Effector memory CD8-positive, alpha-beta T cell (primary cell): ENCODE data around the gene CEMP1.

Experiments
- ATAC-seq: fragments of 150-1000 bp; cut with Tn5 transposase; replicated peaks from 2 replicates; pipeline ENCODE4 v1.10.0; 2021; ENCODE audit warnings: mild to moderate bottlenecking, moderate library complexity
- DNase-seq, 3 experiments: peaks; one replicate each; pipeline ENCODE4 v3.0.0; 2021
- H3K27ac Mint-ChIP-seq, 2 donors: one replicate each; pipeline ENCODE4 v1.8.0; 2022; ENCODE audit warnings: mild to moderate bottlenecking in 2 of 2, mixed read lengths in 2 of 2, moderate library complexity in 2 of 2
- H3K27me3 Mint-ChIP-seq, 2 donors: one replicate each; pipeline ENCODE4 v1.8.0; 2022; ENCODE audit warnings: mixed read lengths in 2 of 2
- H3K36me3 Mint-ChIP-seq: one replicate; pipeline ENCODE4 v1.8.0; 2022; ENCODE audit warnings: mild to moderate bottlenecking, moderate library complexity, mixed read lengths; ENCODE audit not compliant: insufficient read depth
- H3K4me1 Mint-ChIP-seq, 2 donors: one replicate each; pipeline ENCODE4 v1.8.0; 2022; ENCODE audit warnings: low read depth in 2 of 2, mixed read lengths in 2 of 2
- H3K4me3 Mint-ChIP-seq, 2 donors: one replicate each; pipeline ENCODE4 v1.8.0; 2022; ENCODE audit warnings: mild to moderate bottlenecking in 2 of 2, mixed read lengths in 2 of 2, moderate library complexity in 2 of 2
- H3K9me3 Mint-ChIP-seq, 2 donors: one replicate each; pipeline ENCODE4 v1.8.0; 2022; ENCODE audit warnings: mixed read lengths in 2 of 2

The CEMP1 gene

GRCh38 chr16:2520097-2520783 lies 11.0 kb downstream of the CEMP1 start, which contains the start of gene AMDHD2:
TSS of gene AMDHD2 (plus strand) at chr16:2520371. CDS start at chr16:2520459, 88 bp downstream.
- Mint-ChIP-seq H3K9me3 (no peaks in the 10 kb centered on the region), H3K36me3 (peaks cover 80% of the 10 kb centered on the region), H3K4me1 (peaks cover 48 to 54% of the 10 kb centered on the region in 2 donors), H3K4me3 (peak within 1 kb of the TSS; percentile 84 to 86), H3K27me3 (no peaks in the 10 kb centered on the region), H3K27ac (peak within 1 kb of the TSS; percentile 95 to 96)
- DNase-seq, result peak; percentile 85 to 91 (median 89)
- peak; percentile 66 for ATAC-seq

GRCh38 chr16:2519711-2520080 lies 11.5 kb downstream of the CEMP1 start:
- DNase-seq (no peak), ATAC-seq (no peak)
- H3K27me3 Mint-ChIP-seq, result no peaks in the 10 kb centered on the region
- H3K27ac Mint-ChIP-seq, result peak overlapping the region; percentile 95 to 96
- no peaks in the 10 kb centered on the region for H3K9me3 Mint-ChIP-seq
- peaks cover 86% of the 10 kb centered on the region for H3K36me3 Mint-ChIP-seq
- peaks cover 51 to 59% of the 10 kb centered on the region in 2 donors for H3K4me1 Mint-ChIP-seq
- H3K4me3 Mint-ChIP-seq, result peak overlapping the region; percentile 84 to 86

- no peaks in the 10 kb centered on the region for H3K27me3 Mint-ChIP-seq
- H3K4me1 Mint-ChIP-seq, result peaks cover 51 to 58% of the 10 kb centered on the region in 2 donors
- H3K4me3 Mint-ChIP-seq, result peak overlapping the region; percentile 84 to 86
- H3K9me3 Mint-ChIP-seq, result no peaks in the 10 kb centered on the region
- peak overlapping the region; percentile 13 to 96 for H3K27ac Mint-ChIP-seq
- H3K36me3 Mint-ChIP-seq, result peaks cover 88% of the 10 kb centered on the region
- DNase-seq (no peak), ATAC-seq (no peak)
Observed at GRCh38 chr16:2518823-2519710, 12.1 kb downstream of the CEMP1 start.

DNA sequence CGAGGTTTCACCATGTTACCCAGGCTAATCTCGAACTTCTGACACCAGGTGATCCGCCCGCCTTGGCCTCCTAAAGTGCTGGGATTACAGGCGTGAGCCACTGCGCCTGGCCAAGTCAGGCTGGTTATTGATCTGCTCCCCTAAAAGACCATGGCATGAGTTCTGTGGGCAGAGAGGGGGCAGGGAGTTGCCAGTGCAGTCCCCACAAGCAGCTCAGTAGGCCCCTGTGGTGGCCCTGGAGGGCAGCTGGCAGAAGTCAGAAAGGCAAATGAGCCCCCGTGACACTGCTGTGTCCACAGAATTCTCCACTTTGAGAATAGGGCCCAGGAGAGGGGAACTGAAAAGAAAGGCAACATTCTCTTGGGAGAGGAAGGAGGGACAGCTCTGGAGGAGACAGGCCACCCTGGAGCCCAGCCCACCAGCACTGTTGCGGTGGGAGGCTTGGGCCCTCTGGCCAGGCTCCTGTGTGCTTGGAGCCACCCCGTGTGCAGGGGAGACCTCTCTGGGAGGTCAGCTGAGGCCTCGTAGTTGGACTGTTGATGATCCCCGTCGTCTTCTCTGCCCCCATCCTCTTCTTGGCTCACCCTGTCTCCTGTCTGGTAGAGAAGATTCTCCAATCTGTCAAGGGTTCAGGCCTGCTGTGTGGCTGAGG lies 13.1 kb downstream of the CEMP1 start:
- ATAC-seq (no peak), DNase-seq (no peak)
- H3K36me3 Mint-ChIP-seq, result peaks cover 88% of the 10 kb centered on the region
- no peaks in the 10 kb centered on the region for H3K27me3 Mint-ChIP-seq
- H3K27ac Mint-ChIP-seq, result peak overlapping the region in 1 of 2 donors; percentile 96
- no peaks in the 10 kb centered on the region for H3K9me3 Mint-ChIP-seq
- peak overlapping the region; percentile 84 to 91 for H3K4me3 Mint-ChIP-seq
- H3K4me1 Mint-ChIP-seq, result peaks cover 49 to 59% of the 10 kb centered on the region in 2 donors

DNA sequence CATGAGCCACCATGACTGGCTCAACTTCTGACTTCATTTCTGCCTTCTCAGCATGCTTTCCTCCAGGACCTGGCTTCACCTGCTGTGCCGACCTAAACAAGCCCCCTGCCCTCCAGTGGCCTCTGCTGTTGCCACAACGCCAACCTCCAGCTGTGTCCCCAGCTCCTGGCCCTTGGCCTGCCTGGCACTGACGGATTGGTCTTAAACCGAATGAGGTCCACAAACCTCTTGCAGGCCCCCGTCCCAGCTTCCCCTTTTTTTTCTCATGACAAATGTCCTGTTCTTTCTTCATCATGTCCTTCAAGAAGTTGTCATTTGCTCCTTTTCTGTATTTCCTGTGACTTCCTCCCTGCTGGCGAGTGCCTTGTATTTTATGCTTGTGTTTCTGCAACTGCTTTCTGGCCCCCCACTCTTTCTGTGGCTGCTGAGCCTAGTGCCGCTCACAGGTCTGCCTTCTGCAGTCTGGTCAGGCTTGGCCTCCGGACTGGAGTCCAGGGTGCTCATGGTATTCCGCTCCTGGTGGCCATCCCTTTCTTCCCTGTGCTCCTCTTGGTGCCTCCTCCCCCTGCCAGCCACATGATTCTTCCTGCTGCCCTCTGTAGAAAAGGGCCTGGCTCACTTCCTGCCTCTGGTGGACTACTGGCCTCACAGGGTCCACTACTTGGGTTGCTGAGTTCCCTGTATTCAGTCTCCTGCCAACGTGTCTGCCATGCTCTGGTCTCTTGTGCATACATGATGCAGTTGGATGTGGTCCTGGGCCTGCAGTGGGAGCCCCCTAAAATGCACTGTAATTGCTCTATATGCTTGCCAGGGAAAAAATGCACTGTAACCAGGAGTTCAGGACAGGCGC lies 14.6 kb downstream of the CEMP1 start:
- DNase-seq, result no peak
- H3K27me3 Mint-ChIP-seq, result no peaks in the 10 kb centered on the region
- H3K36me3 Mint-ChIP-seq, result peaks cover 83% of the 10 kb centered on the region
- H3K4me3 Mint-ChIP-seq, result peak overlapping the region; percentile 91
- ATAC-seq, result no peak
- no peaks in the 10 kb centered on the region for H3K9me3 Mint-ChIP-seq
- H3K4me1 Mint-ChIP-seq, result peaks cover 56 to 67% of the 10 kb centered on the region in 2 donors
- H3K27ac Mint-ChIP-seq, result peak overlapping the region; percentile 96

DNA sequence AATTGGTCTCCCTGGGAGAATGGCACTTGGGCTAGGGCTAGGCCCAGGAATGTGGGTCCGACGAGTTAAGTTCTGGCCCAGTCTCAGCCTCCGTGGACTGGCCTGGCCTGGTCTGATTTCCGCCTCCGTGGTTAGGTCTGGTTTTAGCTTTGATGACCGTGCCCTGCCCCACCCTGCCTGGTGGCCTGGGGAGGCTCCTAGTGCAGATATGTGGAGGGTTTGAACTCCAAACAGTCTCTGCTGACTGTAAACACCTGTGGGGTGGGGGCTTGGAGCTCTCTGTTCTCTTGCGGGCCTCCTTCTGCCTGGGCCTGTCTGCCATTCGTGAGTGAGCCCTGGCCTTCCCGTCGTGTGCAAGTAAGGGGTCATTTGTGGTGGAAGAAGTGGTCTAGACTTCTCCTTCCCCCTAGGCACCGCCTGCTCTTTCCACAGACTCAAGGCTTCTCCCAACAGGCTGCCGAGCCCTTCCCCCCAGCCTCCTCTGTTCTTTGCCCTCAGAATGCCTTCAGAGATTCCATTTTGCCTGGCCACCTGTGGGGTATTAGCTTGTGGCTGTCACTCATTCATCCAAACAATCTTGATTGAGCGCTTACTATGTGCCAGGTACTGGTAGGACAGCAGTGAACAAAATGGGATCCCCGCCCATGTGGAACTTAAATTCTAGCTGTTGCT lies 15.9 kb downstream of the CEMP1 start:
- H3K9me3 Mint-ChIP-seq, result no peaks in the 10 kb centered on the region
- ATAC-seq (no peak), DNase-seq (no peak)
- peaks cover 70% of the 10 kb centered on the region for H3K36me3 Mint-ChIP-seq
- no peaks in the 10 kb centered on the region for H3K27me3 Mint-ChIP-seq
- peak overlapping the region; percentile 91 for H3K4me3 Mint-ChIP-seq
- peak overlapping the region; percentile 96 for H3K27ac Mint-ChIP-seq
- H3K4me1 Mint-ChIP-seq, result peaks cover 51 to 62% of the 10 kb centered on the region in 2 donors

GRCh38 chr16:2514333-2515179 lies 16.7 kb downstream of the CEMP1 start:
- peak overlapping the region; percentile 96 for H3K27ac Mint-ChIP-seq
- no peaks in the 10 kb centered on the region for H3K27me3 Mint-ChIP-seq
- H3K9me3 Mint-ChIP-seq, result no peaks in the 10 kb centered on the region
- ATAC-seq, result peak; percentile 19
- H3K36me3 Mint-ChIP-seq, result peaks cover 62% of the 10 kb centered on the region
- peak overlapping the region; percentile 91 for H3K4me3 Mint-ChIP-seq
- H3K4me1 Mint-ChIP-seq, result peaks cover 46 to 58% of the 10 kb centered on the region in 2 donors
- DNase-seq, result peak in 2 of 3 experiments; percentile 36 to 40

DNA sequence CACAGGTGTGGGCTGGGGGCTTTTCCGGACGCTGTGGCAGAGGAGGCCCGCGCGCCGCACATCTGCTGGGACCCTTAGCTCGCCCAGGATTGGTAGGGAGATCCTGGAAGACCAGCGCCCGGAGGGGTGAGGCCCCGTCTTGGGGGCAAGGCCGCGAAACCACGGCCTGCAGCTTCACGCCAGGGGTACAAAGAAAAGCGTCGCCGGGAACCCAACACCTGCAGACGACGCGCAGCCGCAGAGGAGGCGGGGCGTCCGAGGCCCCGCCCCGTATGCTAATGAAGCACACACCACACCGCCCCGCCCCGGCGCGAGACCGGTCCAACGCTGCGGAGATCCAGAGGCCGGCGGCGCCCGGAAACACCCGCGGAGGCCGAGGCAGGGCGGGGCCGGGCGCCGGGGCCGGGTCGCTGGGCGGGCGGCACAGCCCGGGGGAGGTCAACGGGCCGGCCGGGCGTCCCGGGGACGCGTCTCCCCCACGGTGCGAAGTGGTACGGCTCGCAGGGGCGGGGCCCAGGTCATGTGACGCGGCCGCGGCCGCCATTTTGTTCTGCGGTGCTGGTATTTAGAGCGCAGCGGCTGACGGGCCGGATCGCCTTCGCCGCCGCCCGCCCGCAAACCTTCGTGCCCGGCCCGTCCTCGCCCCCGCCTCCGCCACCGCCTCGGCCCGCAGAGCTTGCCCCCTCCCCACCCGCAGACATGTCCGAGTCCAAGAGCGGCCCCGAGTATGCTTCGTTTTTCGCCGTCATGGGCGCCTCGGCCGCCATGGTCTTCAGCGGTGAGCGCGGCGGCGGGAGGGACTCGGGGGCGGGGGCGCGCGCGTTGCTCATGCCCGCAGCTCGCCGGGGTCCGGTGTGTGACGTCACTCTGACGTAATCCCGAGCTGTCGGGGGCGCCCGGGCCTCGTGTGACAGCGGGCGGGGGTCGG lies 17.5 kb downstream of the CEMP1 start, which contains the start of gene ATP6V0C:
Gene ATP6V0C (plus strand): TSS at position 548 of the 928 bp plus-strand sequence. CDS start 152 bp downstream, at position 700.
- peaks cover 54% of the 10 kb centered on the region for H3K36me3 Mint-ChIP-seq
- DNase-seq, result peak; percentile 87 to 90 (median 89)
- ATAC-seq, result peak; percentile 82
- peak within 1 kb of the TSS; percentile 91 for H3K4me3 Mint-ChIP-seq
- H3K9me3 Mint-ChIP-seq, result no peaks in the 10 kb centered on the region
- H3K27ac Mint-ChIP-seq, result peak within 1 kb of the TSS; percentile 96
- peaks cover 40 to 50% of the 10 kb centered on the region in 2 donors for H3K4me1 Mint-ChIP-seq
- no peaks in the 10 kb centered on the region for H3K27me3 Mint-ChIP-seq

DNA sequence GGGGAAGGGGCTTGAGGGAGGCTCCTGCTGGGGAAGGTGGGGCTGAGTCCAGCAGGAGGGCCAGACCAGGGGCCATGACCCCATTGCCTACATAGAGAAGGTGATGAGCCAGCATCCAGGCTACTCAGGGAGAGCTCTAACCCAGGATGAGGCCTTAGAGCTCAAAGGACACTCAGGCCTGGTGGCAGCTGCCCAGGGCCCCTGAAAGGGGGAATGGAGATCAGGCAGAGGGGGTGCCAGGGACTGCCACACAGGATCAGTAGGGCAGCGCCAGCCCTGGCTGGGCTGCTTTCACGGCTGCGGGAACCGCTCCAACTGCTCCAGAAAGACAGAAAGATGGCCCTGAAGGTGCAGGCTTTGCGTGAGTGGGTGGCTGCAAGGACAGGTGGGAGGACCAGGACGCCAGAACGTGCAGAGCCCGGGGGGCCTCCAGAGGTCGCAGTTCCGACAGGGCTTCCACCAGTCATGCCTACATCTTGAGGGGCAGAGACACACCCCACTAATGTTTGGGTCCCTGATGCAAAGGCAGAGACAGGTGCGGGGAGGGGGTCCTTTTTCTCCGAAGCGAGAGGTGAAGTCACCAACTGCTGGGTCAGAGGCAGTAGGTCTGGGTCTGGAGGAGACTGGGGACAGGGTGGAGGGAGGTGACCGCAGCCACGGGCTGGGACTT lies 18.3 kb downstream of the CEMP1 start:
- Mint-ChIP-seq H3K9me3 (no peaks in the 10 kb centered on the region), H3K36me3 (peaks cover 48% of the 10 kb centered on the region), H3K27me3 (no peaks in the 10 kb centered on the region), H3K4me3 (peak overlapping the region; percentile 88 to 90), H3K27ac (peak overlapping the region; percentile 96), H3K4me1 (peaks cover 37 to 47% of the 10 kb centered on the region in 2 donors)
- ATAC-seq (peak; percentile 9), DNase-seq (peak in 2 of 3 experiments; percentile 41 to 46)

DNA sequence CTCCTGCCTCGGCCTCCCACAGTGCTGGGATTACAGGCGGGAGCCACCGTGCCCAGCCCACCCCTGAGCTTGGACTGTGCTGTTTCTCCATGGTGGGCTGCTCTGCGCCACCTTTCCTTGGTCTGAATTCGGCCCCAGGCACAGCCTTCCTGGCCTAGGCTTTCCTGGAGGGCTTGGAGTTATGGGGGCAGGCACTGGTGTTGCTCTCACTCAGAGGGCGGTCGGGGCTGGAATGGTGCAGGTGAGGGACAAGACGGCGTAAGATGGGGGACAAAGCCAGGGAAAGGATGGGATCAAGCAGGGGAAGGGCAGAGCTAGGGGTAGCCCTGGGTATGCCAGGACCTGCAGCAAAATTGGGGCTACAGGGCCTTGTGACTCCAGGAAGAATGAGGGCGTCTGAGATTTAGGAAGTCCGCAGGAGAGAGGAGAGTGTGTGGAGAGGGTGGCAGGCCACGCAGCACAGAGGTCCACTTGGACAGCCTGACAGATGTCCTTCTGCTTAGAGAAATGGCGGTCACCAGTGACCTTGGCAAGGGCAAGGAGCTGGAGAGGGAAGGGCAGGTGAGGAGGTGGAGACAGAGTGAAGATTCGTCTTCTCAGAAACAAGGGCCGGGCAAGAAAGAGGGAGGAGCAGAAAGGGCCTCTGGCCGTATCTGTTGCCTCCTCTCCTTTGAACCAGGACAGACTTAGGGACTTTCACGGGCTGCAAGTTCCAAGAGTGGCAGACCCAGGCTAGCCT lies 19.0 kb downstream of the CEMP1 start:
- H3K9me3 Mint-ChIP-seq, result no peaks in the 10 kb centered on the region
- peak overlapping the region; percentile 88 to 90 for H3K4me3 Mint-ChIP-seq
- peaks cover 44% of the 10 kb centered on the region for H3K36me3 Mint-ChIP-seq
- peak overlapping the region; percentile 96 for H3K27ac Mint-ChIP-seq
- no peak for ATAC-seq
- peaks cover 32 to 41% of the 10 kb centered on the region in 2 donors for H3K4me1 Mint-ChIP-seq
- no peaks in the 10 kb centered on the region for H3K27me3 Mint-ChIP-seq
- DNase-seq, result no peak
